ENCODE data around the gene TRIM49D1. TPM values are rescaled to one million over a fixed set of nuclear protein-coding genes. Genes with fewer than 3 reads are reported as not detected.
A peak's percentile ranks its signal among the peaks of the same experiment; 100 is the strongest.
"Not testable (repeated sequence)": the region's sequence is repeated elsewhere in the genome, so short reads cannot be mapped to it uniquely, and the experiment has no call there.

The TRIM49D1 gene
- total RNA-seq (not detected), polyA plus RNA-seq (not detected)

GRCh38 chr11:89922195-89922660 is at the start of gene TRIM49D1:
Gene TRIM49D1 (minus strand): TSS chr11:89922245. CDS start chr11:89917710, 4,535 bp downstream.
- no peaks in the 10 kb centered on the region for H3K27me3 ChIP-seq
- WGBS, 2 donors = 27 to 40% methylated on average over 3 of the region's 3 CpGs
- FAIRE-seq = no peak
- H3K9me3 ChIP-seq = no peaks in the 10 kb centered on the region
- no peak for ATAC-seq
- no peaks in the 10 kb centered on the region for H3K36me3 ChIP-seq
- H3K4me1 ChIP-seq = no peaks in the 10 kb centered on the region
- intact Hi-C loops (cut with DNase I) = no loop called here
- no peak within 1 kb of the TSS for H3K27ac ChIP-seq
- TF ChIP-seq, protein P1, sequence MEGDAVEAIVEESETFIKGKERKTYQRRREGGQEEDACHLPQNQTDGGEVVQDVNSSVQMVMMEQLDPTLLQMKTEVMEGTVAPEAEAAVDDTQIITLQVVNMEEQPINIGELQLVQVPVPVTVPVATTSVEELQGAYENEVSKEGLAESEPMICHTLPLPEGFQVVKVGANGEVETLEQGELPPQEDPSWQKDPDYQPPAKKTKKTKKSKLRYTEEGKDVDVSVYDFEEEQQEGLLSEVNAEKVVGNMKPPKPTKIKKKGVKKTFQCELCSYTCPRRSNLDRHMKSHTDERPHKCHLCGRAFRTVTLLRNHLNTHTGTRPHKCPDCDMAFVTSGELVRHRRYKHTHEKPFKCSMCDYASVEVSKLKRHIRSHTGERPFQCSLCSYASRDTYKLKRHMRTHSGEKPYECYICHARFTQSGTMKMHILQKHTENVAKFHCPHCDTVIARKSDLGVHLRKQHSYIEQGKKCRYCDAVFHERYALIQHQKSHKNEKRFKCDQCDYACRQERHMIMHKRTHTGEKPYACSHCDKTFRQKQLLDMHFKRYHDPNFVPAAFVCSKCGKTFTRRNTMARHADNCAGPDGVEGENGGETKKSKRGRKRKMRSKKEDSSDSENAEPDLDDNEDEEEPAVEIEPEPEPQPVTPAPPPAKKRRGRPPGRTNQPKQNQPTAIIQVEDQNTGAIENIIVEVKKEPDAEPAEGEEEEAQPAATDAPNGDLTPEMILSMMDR (IDR thresholded peaks at IDR 0.05) = no peak
- H3K4me3 ChIP-seq = no peak within 1 kb of the TSS
- DNase-seq = no peak

- H3K9me3 ChIP-seq; H3K4me3 ChIP-seq; DNase-seq; H3K36me3 ChIP-seq; H3K27ac ChIP-seq; ATAC-seq; H3K27me3 ChIP-seq; H3K4me1 ChIP-seq; FAIRE-seq; intact Hi-C loops (cut with DNase I): not testable (repeated sequence)
- no CpG with 5 or more reads among the region's 4 CpGs for WGBS, 2 donors
Observed at GRCh38 chr11:89965737-89966136, 43.7 kb upstream of the TRIM49D1 start, which contains the start of gene TRIM64. Gene TRIM64 (plus strand): TSS chr11:89966037. CDS start chr11:89968504, 2,467 bp downstream.

DNA sequence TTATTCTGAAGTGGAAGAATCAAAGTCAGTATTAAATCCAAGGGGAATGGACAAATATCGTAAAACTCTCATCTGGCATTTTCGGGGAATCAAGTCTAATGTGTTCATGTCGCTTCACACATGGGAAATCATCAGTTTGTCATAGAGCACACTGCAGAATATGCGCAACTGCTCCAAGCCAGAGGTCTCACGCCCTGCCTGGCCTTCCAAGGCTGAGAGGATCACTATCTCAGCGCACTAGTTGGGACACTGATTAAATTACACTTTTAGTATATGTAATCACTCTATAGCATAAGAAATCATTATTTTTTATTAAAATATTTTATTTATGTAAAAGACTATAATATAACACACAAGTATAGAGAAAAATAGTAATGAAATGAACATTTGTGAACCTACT is 38.8 kb upstream of the TRIM49D1 start:
- ATAC-seq; H3K27me3 ChIP-seq; H3K36me3 ChIP-seq; H3K27ac ChIP-seq; H3K4me1 ChIP-seq; H3K4me3 ChIP-seq; FAIRE-seq; intact Hi-C loops (cut with DNase I); DNase-seq; H3K9me3 ChIP-seq: not testable (repeated sequence)
- 70 to 79% methylated on average over 4 of the region's 6 CpGs for WGBS, 2 donors

- H3K4me1 ChIP-seq; H3K27me3 ChIP-seq; ATAC-seq; H3K9me3 ChIP-seq; DNase-seq; intact Hi-C loops (cut with DNase I); FAIRE-seq; H3K36me3 ChIP-seq; H3K4me3 ChIP-seq; H3K27ac ChIP-seq: not testable (repeated sequence)
- 62 to 79% methylated on average over 2 of the region's 6 CpGs for WGBS, 2 donors
Observed at GRCh38 chr11:89923764-89924163, 1.7 kb upstream of the TRIM49D1 start, which contains the start of gene TRIM49D2. Gene TRIM49D2 (plus strand): TSS chr11:89924064. CDS start chr11:89926762, 2,698 bp downstream.

GRCh38 chr11:89900809-89901208 is 21.2 kb downstream of the TRIM49D1 start:
- H3K9me3 ChIP-seq; H3K27me3 ChIP-seq; H3K36me3 ChIP-seq; H3K4me3 ChIP-seq; FAIRE-seq; ATAC-seq; intact Hi-C loops (cut with DNase I); H3K27ac ChIP-seq; H3K4me1 ChIP-seq: not testable (repeated sequence)
- DNase-seq = peak in 1 of 6 donors; percentile 30
- WGBS, 2 donors = 73 to 82% methylated on average over 2 to 9 of the region's 14 CpGs

- 48 to 66% methylated on average over 2 of the region's 3 CpGs for WGBS, 2 donors
Observed at GRCh38 chr11:89893245-89893644, 28.8 kb downstream of the TRIM49D1 start.

DNA sequence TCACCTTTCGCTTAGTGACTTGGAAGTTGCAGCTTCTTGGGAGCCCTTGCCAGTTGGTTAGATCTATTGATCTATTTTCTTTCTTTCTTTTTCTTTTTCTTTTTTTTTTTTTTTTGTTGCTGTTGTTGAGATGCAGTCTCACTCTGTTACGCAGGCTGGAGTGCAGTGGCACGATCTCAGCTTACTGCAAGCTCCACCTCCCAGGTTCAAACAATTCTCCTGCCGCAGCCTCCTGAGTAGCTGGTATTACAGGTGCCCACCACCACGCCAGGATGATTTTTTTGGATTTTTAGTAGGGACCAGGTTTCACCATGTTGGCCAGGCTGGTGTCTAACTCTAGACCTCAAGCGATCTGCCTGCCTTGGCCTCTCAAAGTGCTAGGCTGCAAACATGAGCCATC is 44.5 kb downstream of the TRIM49D1 start:
- ATAC-seq; H3K9me3 ChIP-seq; intact Hi-C loops (cut with DNase I); H3K27ac ChIP-seq; H3K27me3 ChIP-seq; DNase-seq; H3K4me1 ChIP-seq; FAIRE-seq; H3K36me3 ChIP-seq; H3K4me3 ChIP-seq: not testable (repeated sequence)
- 72 to 81% methylated on average over 4 to 6 of the region's 6 CpGs for WGBS, 2 donors

More at GRCh38 chr11:89893245-89893644, 28.8 kb downstream of the TRIM49D1 start:
- H3K27me3 ChIP-seq; H3K27ac ChIP-seq; H3K9me3 ChIP-seq; H3K4me1 ChIP-seq; FAIRE-seq; H3K36me3 ChIP-seq; H3K4me3 ChIP-seq; ATAC-seq; DNase-seq; intact Hi-C loops (cut with DNase I): not testable (repeated sequence)

DNA sequence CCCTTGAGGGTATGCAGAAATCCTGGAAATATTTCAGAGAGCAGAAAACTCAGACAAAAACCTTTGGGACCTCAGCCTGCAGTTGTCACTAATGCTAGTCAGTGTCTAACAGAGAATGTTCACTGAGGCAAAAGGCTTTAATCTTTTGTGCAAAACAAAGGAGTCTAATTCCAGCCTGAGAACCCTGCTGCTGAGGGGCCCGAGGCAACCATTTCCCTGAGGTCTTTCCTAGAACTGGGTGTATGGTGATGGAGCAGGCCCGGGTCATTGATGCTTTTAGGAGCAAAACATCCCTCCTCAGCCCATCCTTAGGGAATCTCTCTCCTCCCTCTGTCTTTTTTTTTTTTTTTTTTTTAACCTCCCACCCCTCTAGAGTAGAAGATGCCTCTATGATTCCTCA is 49.5 kb downstream of the TRIM49D1 start:
- DNase-seq; H3K27ac ChIP-seq; ATAC-seq; H3K4me3 ChIP-seq; H3K9me3 ChIP-seq; H3K36me3 ChIP-seq; FAIRE-seq; intact Hi-C loops (cut with DNase I); H3K27me3 ChIP-seq; H3K4me1 ChIP-seq: not testable (repeated sequence)
- WGBS, 2 donors = 44 to 48% methylated on average over 2 of the region's 2 CpGs

GRCh38 chr11:89865223-89865622 is 56.8 kb downstream of the TRIM49D1 start:
- H3K4me1 ChIP-seq; H3K27me3 ChIP-seq; FAIRE-seq; H3K27ac ChIP-seq; H3K4me3 ChIP-seq; H3K9me3 ChIP-seq; ATAC-seq; H3K36me3 ChIP-seq; intact Hi-C loops (cut with DNase I): not testable (repeated sequence)
- DNase-seq = peak in 1 of 6 donors; percentile 37
- WGBS, 2 donors = 7 to 13% methylated on average over 3 to 10 of the region's 35 CpGs

DNA sequence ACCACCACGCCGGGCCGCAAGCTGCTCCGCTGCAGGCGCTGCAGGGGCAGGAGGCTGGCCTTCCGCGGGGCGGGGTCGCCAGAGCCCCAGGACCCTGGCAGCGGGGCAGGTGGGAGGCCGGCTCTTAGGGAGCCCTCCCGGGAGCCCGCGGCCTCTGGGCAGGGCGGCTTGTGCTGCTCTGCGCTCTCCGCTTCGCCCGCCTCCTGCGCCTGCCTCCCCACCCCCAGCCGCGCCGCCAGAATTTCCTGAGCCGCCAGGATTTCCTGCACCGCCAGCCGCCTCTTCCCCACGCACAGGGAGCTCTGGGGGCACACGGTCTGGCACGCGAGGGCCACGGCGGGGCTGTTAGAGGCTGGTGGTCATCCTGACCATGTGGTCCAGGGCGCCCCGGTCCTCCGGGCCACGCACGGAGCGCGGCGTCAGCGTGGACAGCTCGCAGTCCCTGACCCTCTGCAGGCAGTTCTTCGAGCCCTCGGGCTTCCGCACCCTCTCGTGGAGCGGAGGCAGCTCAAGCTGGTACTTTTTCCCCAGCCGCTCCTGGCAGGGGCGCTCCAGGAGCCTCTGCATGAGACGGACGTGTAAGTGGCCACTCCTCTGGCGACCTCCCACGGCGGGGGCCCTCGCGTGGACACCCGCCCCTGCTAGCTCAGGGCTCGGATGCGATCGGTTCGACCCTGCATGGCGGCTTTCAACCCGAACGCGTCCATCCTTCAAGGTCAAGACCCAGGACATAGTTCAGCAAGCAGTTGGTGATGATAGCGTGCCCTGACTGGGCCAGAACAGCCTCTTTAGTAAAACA is 57.9 kb downstream of the TRIM49D1 start:
- intact Hi-C loops (cut with DNase I); H3K4me1 ChIP-seq; H3K36me3 ChIP-seq; H3K27me3 ChIP-seq; FAIRE-seq; H3K9me3 ChIP-seq; ATAC-seq; H3K27ac ChIP-seq: not testable (repeated sequence)
- DNase-seq = peak in 5 of 6 donors; percentile 4 to 79 (median 17)
- H3K4me3 ChIP-seq = peak overlapping the region in 1 of 4 donors; percentile 25
- WGBS, 2 donors = 3 to 5% methylated on average over 11 to 40 of the region's 66 CpGs
